ENCODE results near the gene TGFBR3. TPM values are rescaled to one million over a fixed set of nuclear protein-coding genes. Genes with fewer than 3 reads are reported as not detected.

TGFBR3 gene
- total and polyA plus RNA-seq, 2 of the 8 experiments (the other 6 are each of a cell fraction or from before 2014, with no cell fraction given) = 2.0 to 6.1 TPM

- TF ChIP-seq, protein P1, sequence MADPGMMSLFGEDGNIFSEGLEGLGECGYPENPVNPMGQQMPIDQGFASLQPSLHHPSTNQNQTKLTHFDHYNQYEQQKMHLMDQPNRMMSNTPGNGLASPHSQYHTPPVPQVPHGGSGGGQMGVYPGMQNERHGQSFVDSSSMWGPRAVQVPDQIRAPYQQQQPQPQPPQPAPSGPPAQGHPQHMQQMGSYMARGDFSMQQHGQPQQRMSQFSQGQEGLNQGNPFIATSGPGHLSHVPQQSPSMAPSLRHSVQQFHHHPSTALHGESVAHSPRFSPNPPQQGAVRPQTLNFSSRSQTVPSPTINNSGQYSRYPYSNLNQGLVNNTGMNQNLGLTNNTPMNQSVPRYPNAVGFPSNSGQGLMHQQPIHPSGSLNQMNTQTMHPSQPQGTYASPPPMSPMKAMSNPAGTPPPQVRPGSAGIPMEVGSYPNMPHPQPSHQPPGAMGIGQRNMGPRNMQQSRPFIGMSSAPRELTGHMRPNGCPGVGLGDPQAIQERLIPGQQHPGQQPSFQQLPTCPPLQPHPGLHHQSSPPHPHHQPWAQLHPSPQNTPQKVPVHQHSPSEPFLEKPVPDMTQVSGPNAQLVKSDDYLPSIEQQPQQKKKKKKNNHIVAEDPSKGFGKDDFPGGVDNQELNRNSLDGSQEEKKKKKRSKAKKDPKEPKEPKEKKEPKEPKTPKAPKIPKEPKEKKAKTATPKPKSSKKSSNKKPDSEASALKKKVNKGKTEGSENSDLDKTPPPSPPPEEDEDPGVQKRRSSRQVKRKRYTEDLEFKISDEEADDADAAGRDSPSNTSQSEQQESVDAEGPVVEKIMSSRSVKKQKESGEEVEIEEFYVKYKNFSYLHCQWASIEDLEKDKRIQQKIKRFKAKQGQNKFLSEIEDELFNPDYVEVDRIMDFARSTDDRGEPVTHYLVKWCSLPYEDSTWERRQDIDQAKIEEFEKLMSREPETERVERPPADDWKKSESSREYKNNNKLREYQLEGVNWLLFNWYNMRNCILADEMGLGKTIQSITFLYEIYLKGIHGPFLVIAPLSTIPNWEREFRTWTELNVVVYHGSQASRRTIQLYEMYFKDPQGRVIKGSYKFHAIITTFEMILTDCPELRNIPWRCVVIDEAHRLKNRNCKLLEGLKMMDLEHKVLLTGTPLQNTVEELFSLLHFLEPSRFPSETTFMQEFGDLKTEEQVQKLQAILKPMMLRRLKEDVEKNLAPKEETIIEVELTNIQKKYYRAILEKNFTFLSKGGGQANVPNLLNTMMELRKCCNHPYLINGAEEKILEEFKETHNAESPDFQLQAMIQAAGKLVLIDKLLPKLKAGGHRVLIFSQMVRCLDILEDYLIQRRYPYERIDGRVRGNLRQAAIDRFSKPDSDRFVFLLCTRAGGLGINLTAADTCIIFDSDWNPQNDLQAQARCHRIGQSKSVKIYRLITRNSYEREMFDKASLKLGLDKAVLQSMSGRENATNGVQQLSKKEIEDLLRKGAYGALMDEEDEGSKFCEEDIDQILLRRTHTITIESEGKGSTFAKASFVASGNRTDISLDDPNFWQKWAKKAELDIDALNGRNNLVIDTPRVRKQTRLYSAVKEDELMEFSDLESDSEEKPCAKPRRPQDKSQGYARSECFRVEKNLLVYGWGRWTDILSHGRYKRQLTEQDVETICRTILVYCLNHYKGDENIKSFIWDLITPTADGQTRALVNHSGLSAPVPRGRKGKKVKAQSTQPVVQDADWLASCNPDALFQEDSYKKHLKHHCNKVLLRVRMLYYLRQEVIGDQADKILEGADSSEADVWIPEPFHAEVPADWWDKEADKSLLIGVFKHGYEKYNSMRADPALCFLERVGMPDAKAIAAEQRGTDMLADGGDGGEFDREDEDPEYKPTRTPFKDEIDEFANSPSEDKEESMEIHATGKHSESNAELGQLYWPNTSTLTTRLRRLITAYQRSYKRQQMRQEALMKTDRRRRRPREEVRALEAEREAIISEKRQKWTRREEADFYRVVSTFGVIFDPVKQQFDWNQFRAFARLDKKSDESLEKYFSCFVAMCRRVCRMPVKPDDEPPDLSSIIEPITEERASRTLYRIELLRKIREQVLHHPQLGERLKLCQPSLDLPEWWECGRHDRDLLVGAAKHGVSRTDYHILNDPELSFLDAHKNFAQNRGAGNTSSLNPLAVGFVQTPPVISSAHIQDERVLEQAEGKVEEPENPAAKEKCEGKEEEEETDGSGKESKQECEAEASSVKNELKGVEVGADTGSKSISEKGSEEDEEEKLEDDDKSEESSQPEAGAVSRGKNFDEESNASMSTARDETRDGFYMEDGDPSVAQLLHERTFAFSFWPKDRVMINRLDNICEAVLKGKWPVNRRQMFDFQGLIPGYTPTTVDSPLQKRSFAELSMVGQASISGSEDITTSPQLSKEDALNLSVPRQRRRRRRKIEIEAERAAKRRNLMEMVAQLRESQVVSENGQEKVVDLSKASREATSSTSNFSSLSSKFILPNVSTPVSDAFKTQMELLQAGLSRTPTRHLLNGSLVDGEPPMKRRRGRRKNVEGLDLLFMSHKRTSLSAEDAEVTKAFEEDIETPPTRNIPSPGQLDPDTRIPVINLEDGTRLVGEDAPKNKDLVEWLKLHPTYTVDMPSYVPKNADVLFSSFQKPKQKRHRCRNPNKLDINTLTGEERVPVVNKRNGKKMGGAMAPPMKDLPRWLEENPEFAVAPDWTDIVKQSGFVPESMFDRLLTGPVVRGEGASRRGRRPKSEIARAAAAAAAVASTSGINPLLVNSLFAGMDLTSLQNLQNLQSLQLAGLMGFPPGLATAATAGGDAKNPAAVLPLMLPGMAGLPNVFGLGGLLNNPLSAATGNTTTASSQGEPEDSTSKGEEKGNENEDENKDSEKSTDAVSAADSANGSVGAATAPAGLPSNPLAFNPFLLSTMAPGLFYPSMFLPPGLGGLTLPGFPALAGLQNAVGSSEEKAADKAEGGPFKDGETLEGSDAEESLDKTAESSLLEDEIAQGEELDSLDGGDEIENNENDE (IDR thresholded peaks at IDR 0.05; ENCODE audit: insufficient replicate concordance, low read length) = no peak
- no peak for TF ChIP-seq GTF2F1 (IDR thresholded peaks at IDR 0.05; ENCODE audit: borderline replicate concordance, low read depth, low read length)
- TF ChIP-seq KDM5A (IDR thresholded peaks at IDR 0.05; ENCODE audit: low read length) = no peak
- no peak for TF ChIP-seq CREB1 (IDR thresholded peaks at IDR 0.05)
- TF ChIP-seq RAD21 (IDR thresholded peaks at IDR 0.05 in 1 of 2, conservative IDR thresholded peaks at IDR 0.05 in 1 of 2; ENCODE audit: low read depth in 2 of 2, low read length in 2 of 2) = no peak
- TF ChIP-seq CHD1 (IDR thresholded peaks at IDR 0.05; ENCODE audit: low read depth, low read length) = no peak
- TF ChIP-seq NANOG (IDR thresholded peaks at IDR 0.05; ENCODE audit: insufficient read depth, low read depth, low read length, poor library complexity, severe bottlenecking) = no peak
- no peak for TF ChIP-seq POLR2AphosphoS5 (IDR thresholded peaks at IDR 0.05; ENCODE audit: low read depth, low read length)
Observed at GRCh38 chr1:91682882-91683597, 202.9 kb downstream of the TGFBR3 start (continued).

All from H1 (cell line).